Cerebellar cortex (tissue), 1 donor: ENCODE data around the gene RIC8B.

Source experiments
- DNase-seq: peaks from one replicate; pipeline ENCODE4 v3.0.0-alpha.2; 2015; ENCODE audit warnings: low spot score

The RIC8B gene

GRCh38 chr12:106801830-106802533 is 27.5 kb downstream of the RIC8B start:
- no peak for DNase-seq

GRCh38 chr12:106804668-106805067 is 30.2 kb downstream of the RIC8B start:
- DNase-seq: no peak

- DNase-seq: no peak
Observed at GRCh38 chr12:106814714-106815113, 40.2 kb downstream of the RIC8B start.

- DNase-seq: no peak
Observed at GRCh38 chr12:106815741-106816140, 41.3 kb downstream of the RIC8B start.

GRCh38 chr12:106816231-106816630 is 41.7 kb downstream of the RIC8B start:
- no peak for DNase-seq

GRCh38 chr12:106819991-106820390 is 45.5 kb downstream of the RIC8B start:
- DNase-seq: no peak

- no peak for DNase-seq
Observed at GRCh38 chr12:106831699-106832098, 57.2 kb downstream of the RIC8B start.

- DNase-seq: no peak
Observed at GRCh38 chr12:106837782-106838181, 63.3 kb downstream of the RIC8B start.

GRCh38 chr12:106839333-106839732 is 64.9 kb downstream of the RIC8B start:
- no peak for DNase-seq

GRCh38 chr12:106840243-106840642 is 65.8 kb downstream of the RIC8B start:
- DNase-seq: no peak

GRCh38 chr12:106841510-106842302 is 67.2 kb downstream of the RIC8B start:
- DNase-seq: peak; percentile 72

- no peak for DNase-seq
Observed at GRCh38 chr12:106845902-106846301, 71.4 kb downstream of the RIC8B start.

GRCh38 chr12:106847861-106848260 is 73.4 kb downstream of the RIC8B start:
- no peak for DNase-seq

- no peak for DNase-seq
Observed at GRCh38 chr12:106851306-106851705, 76.8 kb downstream of the RIC8B start.

- no peak for DNase-seq
Observed at GRCh38 chr12:106854723-106855122, 80.2 kb downstream of the RIC8B start.

GRCh38 chr12:106855221-106855758 is 80.8 kb downstream of the RIC8B start:
- no peak for DNase-seq

GRCh38 chr12:106861984-106862916 is 87.8 kb downstream of the RIC8B start:
- no peak for DNase-seq

GRCh38 chr12:106863189-106863588 is 88.7 kb downstream of the RIC8B start:
- no peak for DNase-seq

- DNase-seq: no peak
Observed at GRCh38 chr12:106865683-106866082, 91.2 kb downstream of the RIC8B start.

- no peak for DNase-seq
Observed at GRCh38 chr12:106866426-106867080, 92.1 kb downstream of the RIC8B start.

- no peak for DNase-seq
Observed at GRCh38 chr12:106867651-106868050, 93.2 kb downstream of the RIC8B start.
